ENCODE data around the gene SMPD1. TPM values are rescaled to one million over a fixed set of nuclear protein-coding genes. Genes with fewer than 3 reads are reported as not detected.

Gene SMPD1
- 10.3 TPM for total RNA-seq

GRCh38 chr11:6389905-6390717 lies at the start of gene SMPD1:
Gene SMPD1 (plus strand): TSS chr11:6390474. CDS start chr11:6390599, 125 bp downstream.
- ATAC-seq = peak; percentile 99

- no peak for ATAC-seq
Measured at GRCh38 chr11:6345366-6345765, 44.9 kb upstream of the SMPD1 start.

DNA sequence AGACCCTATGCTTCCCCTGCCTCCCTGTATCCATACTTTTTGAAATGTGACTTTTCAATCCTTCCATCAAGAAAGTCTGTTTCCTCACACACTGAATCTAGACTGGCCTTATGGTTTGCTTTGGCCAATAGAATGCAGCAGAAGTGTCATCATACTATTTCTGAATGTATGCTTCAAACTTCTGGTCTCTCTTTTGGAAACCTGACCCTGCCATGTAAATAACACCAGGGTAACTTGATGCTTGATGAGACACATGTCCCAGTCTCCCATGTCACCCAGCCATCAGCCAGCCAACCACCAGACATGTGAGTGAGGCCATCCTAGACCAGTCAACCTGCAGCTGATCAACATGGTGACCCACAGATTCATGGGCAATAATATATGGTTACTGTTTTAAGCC lies 40.2 kb upstream of the SMPD1 start:
- ATAC-seq = no peak

DNA sequence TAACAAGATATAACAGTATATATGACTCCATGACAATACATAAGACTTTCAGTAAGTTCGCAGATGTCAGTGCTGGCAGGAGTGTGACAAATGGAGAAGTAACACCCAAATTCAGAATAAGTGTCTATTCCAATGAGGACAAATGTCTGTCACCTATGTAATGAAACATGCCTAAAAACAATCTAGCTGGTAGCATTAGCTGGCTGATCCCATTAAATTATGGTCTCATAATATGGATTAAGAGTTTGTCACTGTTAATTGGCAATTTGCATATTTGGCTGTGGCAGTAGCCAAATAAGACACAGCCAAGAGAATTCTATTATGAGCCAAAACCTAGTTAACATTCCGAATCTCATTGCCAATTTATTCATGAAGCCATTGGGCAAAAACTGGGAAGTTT lies 39.8 kb upstream of the SMPD1 start:
- ATAC-seq = no peak

DNA sequence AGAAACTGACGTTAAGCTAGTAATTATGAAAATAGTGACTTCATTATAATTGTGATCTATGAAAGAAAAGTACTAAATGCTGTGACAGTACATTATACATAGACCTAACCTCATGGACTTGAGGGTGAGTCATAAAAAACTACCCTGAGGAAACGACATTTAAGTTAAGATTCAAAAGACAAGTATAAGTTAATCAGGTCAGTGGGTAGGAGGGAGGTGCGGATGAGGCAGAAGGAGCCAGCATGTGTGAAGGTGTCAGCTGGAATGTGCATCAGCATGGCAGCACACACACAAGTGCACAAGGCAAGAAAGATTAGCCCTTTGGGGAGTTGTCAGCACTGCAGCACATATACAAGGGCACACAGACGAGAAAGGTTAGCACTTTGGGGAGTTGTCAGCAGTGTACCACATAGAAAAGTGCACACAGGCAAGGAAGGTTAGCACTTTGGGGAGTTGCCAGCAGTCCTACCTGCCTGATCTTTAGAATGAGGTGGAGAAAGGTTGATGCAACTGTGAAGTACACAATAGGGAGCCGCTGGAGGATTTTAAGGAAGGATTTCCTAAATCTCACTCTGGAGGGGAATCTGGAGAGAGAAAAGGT lies 38.4 kb upstream of the SMPD1 start:
- no peak for ATAC-seq

DNA sequence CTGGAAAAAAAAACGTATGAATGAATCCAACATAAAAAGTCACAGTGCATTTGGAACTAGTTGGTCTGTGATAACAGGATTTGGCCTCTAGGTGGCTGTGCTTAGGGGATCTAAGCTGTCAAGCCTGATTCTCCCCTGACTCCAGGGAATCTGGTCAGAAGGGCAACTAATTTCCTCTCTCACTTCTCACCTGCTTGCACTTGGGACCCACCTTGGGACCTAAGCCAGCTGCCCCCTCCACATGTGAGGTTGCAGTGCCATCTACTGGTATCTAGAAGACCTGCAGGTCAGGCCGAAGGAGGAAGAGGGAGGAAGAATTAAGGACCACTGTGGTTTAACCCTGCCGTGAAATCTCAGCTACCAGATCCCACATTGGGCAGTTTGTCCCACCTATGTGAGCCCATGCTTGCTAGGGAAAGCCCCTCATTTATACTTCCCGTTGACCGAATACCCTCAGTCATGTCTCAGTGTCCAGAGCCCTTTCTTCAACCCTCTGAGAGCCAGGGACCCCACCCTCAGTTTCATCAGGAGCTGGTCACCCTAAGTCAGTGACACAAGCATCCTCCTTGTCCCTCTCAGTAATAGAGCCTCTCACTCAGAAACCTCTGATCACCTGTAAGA lies 36.8 kb upstream of the SMPD1 start:
- peak; percentile 60 for ATAC-seq

- ATAC-seq = no peak
Measured at GRCh38 chr11:6354651-6355485, 35.4 kb upstream of the SMPD1 start.

DNA sequence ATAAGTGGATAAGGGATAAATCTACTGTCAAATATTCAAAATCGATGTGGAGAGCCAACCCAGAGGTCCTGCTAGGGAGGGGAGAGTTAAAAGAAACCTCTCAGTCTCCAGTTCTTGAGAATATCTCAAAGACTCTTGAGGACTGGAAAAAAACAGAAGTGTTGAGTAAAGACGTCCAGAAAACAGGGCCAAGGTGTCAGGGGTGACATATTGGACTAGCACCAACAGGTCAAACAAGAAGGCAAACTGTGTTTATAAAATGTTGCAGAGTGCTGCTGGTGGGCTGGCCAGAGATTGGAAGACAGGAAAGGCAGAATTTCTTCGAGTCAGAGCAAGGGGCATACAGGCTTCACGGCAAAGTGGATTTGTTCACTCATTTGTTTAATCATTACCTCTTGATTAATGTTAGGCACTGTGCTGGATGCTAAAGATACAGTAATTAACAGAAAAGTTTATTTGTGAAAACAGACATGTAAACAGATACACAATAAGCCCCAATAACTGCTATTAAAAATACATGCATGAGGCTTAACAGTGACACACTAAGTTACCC lies 33.7 kb upstream of the SMPD1 start:
- ATAC-seq = no peak

DNA sequence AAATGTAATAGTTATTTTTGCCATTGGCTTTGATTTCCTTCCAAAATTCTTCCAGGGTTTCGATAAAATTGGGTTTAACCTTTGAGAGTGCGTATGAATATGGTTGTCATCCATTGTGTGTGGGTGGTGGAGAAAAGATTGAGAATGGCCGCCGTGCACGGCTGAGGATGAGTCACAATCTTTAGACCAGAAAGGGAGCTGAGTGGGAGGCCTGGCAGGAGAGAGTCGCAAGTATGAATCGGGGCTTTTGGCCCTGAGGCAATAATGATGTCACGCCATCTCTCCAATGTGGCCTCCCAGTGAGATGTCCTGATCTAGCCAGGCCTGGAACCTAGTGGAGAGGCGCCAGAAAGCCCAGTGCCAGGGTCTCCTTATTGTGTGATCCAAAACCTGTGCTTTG lies 33.1 kb upstream of the SMPD1 start:
- ATAC-seq = peak; percentile 35

- no peak for ATAC-seq
Measured at GRCh38 chr11:6360183-6360582, 30.1 kb upstream of the SMPD1 start.

DNA sequence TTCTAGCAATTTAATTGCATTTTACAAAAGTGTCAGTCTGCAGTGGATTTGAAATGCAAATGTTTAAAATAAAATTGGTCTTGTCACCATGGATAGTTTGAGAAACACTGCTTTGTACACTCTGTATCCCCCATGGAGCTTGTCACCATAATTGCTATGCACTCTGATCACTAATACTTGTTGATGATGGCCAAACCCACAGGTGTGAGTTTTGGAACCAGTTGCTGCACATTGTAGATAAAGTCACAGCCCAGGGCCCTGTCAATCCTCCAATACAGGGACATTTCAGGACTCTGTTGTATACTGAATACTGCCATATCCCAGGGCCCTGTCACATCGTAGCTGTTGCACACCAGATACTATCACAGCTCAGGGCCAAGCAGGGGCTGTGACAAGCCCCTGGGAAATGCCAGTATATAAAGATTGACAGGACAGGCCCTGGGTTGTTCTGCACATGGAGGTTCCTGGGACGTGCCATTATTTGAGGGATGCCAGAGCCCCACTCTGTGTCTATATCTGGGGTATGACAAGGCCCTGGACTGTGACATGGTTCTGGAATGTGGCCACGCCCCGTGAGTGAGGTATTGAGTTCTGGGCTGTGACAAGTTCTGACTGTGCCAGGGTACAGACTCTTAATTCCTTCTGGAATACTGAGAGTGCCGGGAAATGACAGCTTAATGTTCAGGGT lies 27.9 kb upstream of the SMPD1 start:
- no peak for ATAC-seq

DNA sequence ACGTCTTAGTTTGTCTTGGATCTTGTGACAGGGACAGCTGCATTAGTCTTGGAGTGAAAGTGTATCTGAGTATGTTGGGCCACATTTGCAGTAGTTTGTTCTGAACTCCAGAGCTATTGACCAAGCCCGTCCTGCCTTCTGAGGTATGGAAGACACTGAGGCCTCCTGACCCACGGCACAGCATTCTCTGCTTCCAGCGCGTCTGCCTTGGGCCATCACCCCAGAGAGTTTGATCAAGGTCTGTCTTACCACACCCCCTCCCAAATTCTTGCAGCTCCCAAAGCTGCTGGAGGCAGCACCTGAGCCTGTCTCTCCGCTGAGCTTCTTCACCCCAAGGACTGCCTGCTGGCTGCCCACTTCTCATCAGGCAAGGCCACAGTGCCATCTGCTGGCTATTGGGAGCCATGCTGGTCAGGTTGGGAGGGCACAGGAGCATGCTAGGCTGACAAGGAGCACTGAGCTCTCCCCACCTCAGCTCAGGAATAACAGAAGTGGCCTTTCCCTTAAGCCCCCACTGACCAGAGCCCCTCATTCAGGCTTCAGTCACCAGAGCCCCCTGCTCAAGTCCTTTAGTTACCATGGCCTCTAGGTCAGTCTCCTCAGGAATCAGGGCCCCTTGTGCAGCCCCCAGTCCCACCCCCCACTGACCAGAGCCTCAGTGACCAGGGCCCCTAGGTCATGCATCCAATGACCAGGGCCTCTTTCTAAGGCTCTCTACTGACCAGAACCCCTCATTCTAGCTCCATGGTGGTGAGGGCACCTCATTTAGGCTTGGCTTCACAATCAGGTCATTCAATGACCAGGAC lies 27.2 kb upstream of the SMPD1 start:
- ATAC-seq = peak; percentile 91

DNA sequence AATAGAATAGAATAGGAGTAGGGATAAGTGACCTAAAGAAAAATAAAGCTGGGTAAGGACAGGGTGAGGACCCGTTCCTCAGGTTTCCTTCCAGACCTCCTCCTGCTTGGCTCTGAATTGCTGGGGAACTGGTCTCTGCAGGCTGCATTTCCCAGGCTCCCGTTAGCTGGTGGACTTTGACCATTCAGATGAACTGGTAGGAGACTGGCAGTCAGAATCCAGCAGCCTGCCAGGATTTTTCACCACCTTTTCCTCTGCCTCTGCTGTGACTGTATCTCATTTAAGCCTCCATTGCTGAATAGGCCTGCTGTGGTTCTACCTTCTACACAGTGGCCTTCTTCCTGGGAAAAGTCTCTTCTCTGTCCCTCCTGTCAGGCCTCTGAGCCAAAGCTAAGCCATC lies 24.6 kb upstream of the SMPD1 start:
- ATAC-seq = no peak

DNA sequence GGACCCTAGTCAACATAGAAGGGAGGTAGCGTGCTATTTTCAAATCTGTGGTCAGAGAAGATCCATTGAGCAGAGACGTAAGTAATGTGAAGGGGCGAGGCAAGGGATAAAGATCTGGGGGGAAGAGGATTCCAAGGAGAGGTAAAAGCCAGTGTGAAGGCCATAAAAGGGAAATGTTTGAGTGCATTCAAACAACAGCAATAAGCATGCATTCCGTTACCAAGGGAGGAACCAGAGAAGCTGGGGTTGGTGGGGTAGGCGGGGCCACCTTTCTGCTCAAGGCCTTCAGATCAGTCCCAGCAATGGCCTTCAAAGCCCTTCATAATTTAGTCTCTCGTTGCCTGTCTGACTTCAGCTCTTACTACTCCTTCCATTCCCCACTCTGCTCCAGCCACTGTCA lies 18.4 kb upstream of the SMPD1 start:
- ATAC-seq = no peak

DNA sequence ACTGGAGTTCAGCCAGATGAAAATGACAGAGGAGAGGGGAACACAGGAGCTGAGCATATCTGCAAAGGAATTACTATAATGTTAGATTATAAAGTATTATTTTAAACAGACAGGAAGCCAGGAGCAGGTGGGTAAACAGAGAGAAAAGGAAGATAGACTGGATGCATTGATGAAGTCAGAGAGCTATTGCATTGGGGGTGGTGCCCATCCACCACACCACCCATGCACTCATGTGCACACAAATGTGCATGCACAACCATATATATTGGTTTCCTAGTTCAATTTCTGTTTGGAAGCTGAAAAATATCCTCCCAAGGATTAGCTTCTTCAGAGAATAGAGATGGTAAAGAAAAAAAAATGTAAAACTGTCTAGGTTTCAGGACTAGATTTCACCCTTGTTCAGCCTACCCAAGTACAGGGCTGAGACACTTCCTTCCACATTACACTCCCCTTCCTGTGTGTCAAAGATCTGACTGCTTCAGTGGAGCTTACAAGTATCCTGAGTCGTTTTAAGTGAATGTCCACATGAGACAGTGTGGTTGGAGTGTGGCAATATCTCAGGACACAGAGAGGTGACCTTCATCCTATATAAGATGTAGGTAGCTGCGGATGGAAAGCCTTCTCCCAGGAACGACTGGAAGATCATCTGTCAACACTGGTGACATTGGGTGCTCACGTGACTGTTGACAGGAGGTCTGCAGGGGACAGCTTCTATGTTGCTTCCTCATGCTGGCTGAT lies 12.2 kb upstream of the SMPD1 start:
- ATAC-seq = peak; percentile 39

- ATAC-seq = no peak
Measured at GRCh38 chr11:6378640-6378989, 11.7 kb upstream of the SMPD1 start.

GRCh38 chr11:6385046-6385777 lies 5.1 kb upstream of the SMPD1 start:
- ATAC-seq = no peak

- no peak for ATAC-seq
Measured at GRCh38 chr11:6387811-6388599, 2.3 kb upstream of the SMPD1 start.

- ATAC-seq = no peak
Measured at GRCh38 chr11:6388748-6389147, 1.5 kb upstream of the SMPD1 start.

Measured in esophagus mucosa (tissue), 1 donor.